Astrocyte (in vitro differentiated cells and primary cell): ENCODE measurements around the gene RUVBL1. TPM values are rescaled to one million over a fixed set of nuclear protein-coding genes. Genes with fewer than 3 reads are reported as not detected.
A peak's percentile ranks its signal among the peaks of the same experiment; 100 is the strongest.

Source experiments
- DNase-seq: peaks from one replicate; pipeline ENCODE4 v3.0.0-alpha.2; 2010; ENCODE audit warnings: low read depth
- FAIRE-seq: peaks from 2 replicates; lab custom pipeline; 2011; peaks lifted over from hg19 to GRCh38; lab: Jason Lieb, UNC
- H2AFZ ChIP-seq: 2 replicates; pipeline ENCODE4 v1.6.0; 2012; ENCODE audit warnings: low read depth, low read length, inconsistent platforms
- H3K27ac ChIP-seq: 2 replicates; pipeline ENCODE4 v1.5.1; 2011; ENCODE audit warnings: low read depth, low read length, inconsistent platforms
- H3K27me3 ChIP-seq: 2 replicates; pipeline ENCODE4 v1.6.0; 2011; ENCODE audit warnings: low read length, inconsistent platforms; ENCODE audit not compliant: insufficient read depth
- H3K36me3 ChIP-seq: 2 replicates; pipeline ENCODE4 v1.5.1; 2011; ENCODE audit warnings: low read length, inconsistent platforms; ENCODE audit not compliant: insufficient read depth
- H3K4me1 ChIP-seq: 2 replicates; pipeline ENCODE4 v1.5.1; 2011; ENCODE audit warnings: low read length, inconsistent platforms; ENCODE audit not compliant: insufficient read depth
- H3K4me2 ChIP-seq: 2 replicates; pipeline ENCODE4 v1.6.0; 2012; ENCODE audit warnings: low read length, inconsistent platforms
- H3K4me3 ChIP-seq: 2 replicates; pipeline ENCODE4 v1.5.1; 2011; ENCODE audit warnings: low read depth, mild to moderate bottlenecking, low read length, inconsistent platforms; ENCODE audit not compliant: insufficient read depth
- H3K79me2 ChIP-seq: 2 replicates; pipeline ENCODE4 v1.6.0; 2012; ENCODE audit warnings: mild to moderate bottlenecking, low read length, inconsistent platforms; ENCODE audit not compliant: insufficient read depth
- H3K9ac ChIP-seq: 2 replicates; pipeline ENCODE4 v1.6.0; 2012; ENCODE audit warnings: mild to moderate bottlenecking, low read length, inconsistent platforms
- H3K9me3 ChIP-seq: 2 replicates; pipeline ENCODE4 v1.5.1; 2012; ENCODE audit warnings: low read depth, mild to moderate bottlenecking, low read length, inconsistent platforms; ENCODE audit not compliant: insufficient read depth
- H4K20me1 ChIP-seq: 2 replicates; pipeline ENCODE4 v1.6.0; 2012; ENCODE audit warnings: low read length, inconsistent platforms; ENCODE audit not compliant: insufficient read depth
- H3K27ac Mint-ChIP-seq: one replicate; pipeline ENCODE4 v1.8.0; 2021; ENCODE audit warnings: mild to moderate bottlenecking, mixed read lengths; ENCODE audit not compliant: unreplicated experiment
- H3K27me3 Mint-ChIP-seq: one replicate; pipeline ENCODE4 v1.8.0; 2021; ENCODE audit warnings: low read depth, mixed read lengths; ENCODE audit not compliant: unreplicated experiment
- H3K36me3 Mint-ChIP-seq: one replicate; pipeline ENCODE4 v1.8.0; 2021; ENCODE audit warnings: low read depth, mixed read lengths; ENCODE audit not compliant: unreplicated experiment
- H3K4me1 Mint-ChIP-seq: one replicate; pipeline ENCODE4 v1.8.0; 2021; ENCODE audit warnings: low read depth, mixed read lengths; ENCODE audit not compliant: unreplicated experiment
- H3K4me3 Mint-ChIP-seq: one replicate; pipeline ENCODE4 v1.8.0; 2021; ENCODE audit warnings: mild to moderate bottlenecking, moderate library complexity, mixed read lengths; ENCODE audit not compliant: unreplicated experiment
- H3K9me3 Mint-ChIP-seq: one replicate; pipeline ENCODE4 v1.8.0; 2021; ENCODE audit warnings: mild to moderate bottlenecking, mixed read lengths; ENCODE audit not compliant: unreplicated experiment
- CTCF ChIP-seq: IDR thresholded peaks from 2 replicates; pipeline ENCODE4 v1.5.1; 2011; ENCODE audit warnings: low read depth, mild to moderate bottlenecking, inconsistent platforms, low read length, moderate library complexity; ENCODE audit not compliant: insufficient read depth
- EZH2 ChIP-seq: IDR thresholded peaks from 2 replicates; pipeline ENCODE4 v1.6.1; 2012; ENCODE audit warnings: mild to moderate bottlenecking, low read length, inconsistent platforms; ENCODE audit not compliant: insufficient read depth
- total RNA-seq: library from RNA; stranded (reverse); gene quantifications from 2 replicates; pipeline ENCODE4 v1.2.1, GENCODE V29; 2021

RUVBL1 gene
- total RNA-seq, 1 donor from 2014 or later: 43.0 TPM

GRCh38 chr3:128127236-128127635, 3.6 kb upstream of the RUVBL1 start:
- H3K4me3 Mint-ChIP-seq: no peak overlapping the region
- Histone ChIP-seq H3K27ac (no peak overlapping the region), H3K36me3 (no peaks in the 10 kb centered on the region), H2AFZ (no peak overlapping the region), H3K27me3 (no peaks in the 10 kb centered on the region), H3K4me2 (no peak overlapping the region), H3K9ac (no peak overlapping the region), H3K4me3 (no peak overlapping the region), H3K79me2 (peaks cover 13% of the 10 kb centered on the region), H4K20me1 (no peaks in the 10 kb centered on the region), H3K9me3 (no peaks in the 10 kb centered on the region), H3K4me1 (peaks cover 12% of the 10 kb centered on the region)
- peaks cover 11% of the 10 kb centered on the region for H3K27me3 Mint-ChIP-seq
- DNase-seq (no peak), FAIRE-seq (no peak)
- TF ChIP-seq EZH2: no peak
- TF ChIP-seq CTCF: no peak
- H3K36me3 Mint-ChIP-seq: no peaks in the 10 kb centered on the region
- H3K4me1 Mint-ChIP-seq: no peaks in the 10 kb centered on the region
- H3K9me3 Mint-ChIP-seq: no peaks in the 10 kb centered on the region
- no peak overlapping the region for H3K27ac Mint-ChIP-seq

- Mint-ChIP-seq H3K4me1 (peaks cover 7% of the 10 kb centered on the region), H3K27ac (peak overlapping the region; percentile 93), H3K4me3 (peak overlapping the region; percentile 98), H3K9me3 (no peaks in the 10 kb centered on the region), H3K36me3 (no peaks in the 10 kb centered on the region), H3K27me3 (peaks cover 3% of the 10 kb centered on the region)
- no peak for FAIRE-seq
- Histone ChIP-seq H3K9ac (peak overlapping the region; percentile 88), H4K20me1 (no peaks in the 10 kb centered on the region), H3K36me3 (no peaks in the 10 kb centered on the region), H3K79me2 (peaks cover 18% of the 10 kb centered on the region), H3K9me3 (no peaks in the 10 kb centered on the region), H3K27me3 (no peaks in the 10 kb centered on the region), H3K4me1 (peaks cover 12% of the 10 kb centered on the region), H2AFZ (peak overlapping the region; percentile 97), H3K27ac (peak overlapping the region; percentile 86), H3K4me2 (peak overlapping the region; percentile 85), H3K4me3 (peak overlapping the region; percentile 96)
- DNase-seq: no peak
- TF ChIP-seq CTCF (no peak), EZH2 (no peak)
Measured at GRCh38 chr3:128123156-128123537, 465 bp downstream of the RUVBL1 start.

- peaks cover 18% of the 10 kb centered on the region for H3K79me2 ChIP-seq
- no peak overlapping the region for H3K27ac ChIP-seq
- H3K36me3 ChIP-seq: no peaks in the 10 kb centered on the region
- peak overlapping the region; percentile 85 for H3K4me2 ChIP-seq
- no peak overlapping the region for H3K4me3 ChIP-seq
- Mint-ChIP-seq H3K27ac (no peak overlapping the region), H3K27me3 (no peaks in the 10 kb centered on the region), H3K9me3 (no peaks in the 10 kb centered on the region), H3K36me3 (no peaks in the 10 kb centered on the region), H3K4me3 (peak overlapping the region; percentile 98), H3K4me1 (peaks cover 7% of the 10 kb centered on the region)
- DNase-seq (no peak), FAIRE-seq (no peak)
- H3K4me1 ChIP-seq: peaks cover 12% of the 10 kb centered on the region
- H2AFZ ChIP-seq: no peak overlapping the region
- H3K27me3 ChIP-seq: no peaks in the 10 kb centered on the region
- TF ChIP-seq EZH2 (no peak), CTCF (no peak)
- H3K9me3 ChIP-seq: no peaks in the 10 kb centered on the region
- H4K20me1 ChIP-seq: no peaks in the 10 kb centered on the region
- H3K9ac ChIP-seq: no peak overlapping the region
Measured at GRCh38 chr3:128122013-128122412, 1.6 kb downstream of the RUVBL1 start.
